SH-SY5Y (cell line): Measurements from ENCODE around the gene WNK2.

Source experiments
- GATA2 ChIP-seq: IDR thresholded peaks from 2 replicates; pipeline ENCODE4 v1.6.1; 2011; ENCODE audit warnings: mild to moderate bottlenecking, low read depth, low read length
- GATA3 ChIP-seq: IDR thresholded peaks from 2 replicates; pipeline ENCODE4 v1.6.1; 2011; ENCODE audit warnings: low read depth, mild to moderate bottlenecking, low read length, moderate library complexity

- TF ChIP-seq GATA2 (no peak), GATA3 (no peak)
Measured at GRCh38 chr9:93332317-93332716, 148.4 kb downstream of the WNK2 start.
